GM12865 (cell line): Measurements from ENCODE around the gene CD300LD.

Experiments
- DNase-seq: peaks from one replicate; pipeline ENCODE4 v3.0.0; 2010; ENCODE audit warnings: low read depth
- H3K4me3 ChIP-seq: 2 replicates; pipeline ENCODE4 v1.5.1; 2011; ENCODE audit warnings: mild to moderate bottlenecking, low read depth, low read length, control low read depth
- CTCF ChIP-seq: IDR thresholded peaks from 2 replicates; pipeline ENCODE4 v1.5.1; 2011; ENCODE audit warnings: low read length, control low read depth, low read depth, inconsistent platforms; ENCODE audit not compliant: insufficient read depth; ENCODE audit errors: missing control alignments

Gene CD300LD

GRCh38 chr17:74619077-74619673, 27.1 kb upstream of the CD300LD start:
- DNase-seq, result no peak
- TF ChIP-seq CTCF, result no peak
- no peak overlapping the region for H3K4me3 ChIP-seq

- DNase-seq, result no peak
- H3K4me3 ChIP-seq, result no peak overlapping the region
- no peak for TF ChIP-seq CTCF
Measured at GRCh38 chr17:74618451-74618850, 26.4 kb upstream of the CD300LD start.

- TF ChIP-seq CTCF, result no peak
- H3K4me3 ChIP-seq, result no peak overlapping the region
Measured at GRCh38 chr17:74616696-74617095, 24.6 kb upstream of the CD300LD start.

GRCh38 chr17:74612046-74612445, 20.0 kb upstream of the CD300LD start:
- no peak for TF ChIP-seq CTCF
- DNase-seq, result no peak
- no peak overlapping the region for H3K4me3 ChIP-seq

More at GRCh38 chr17:74616696-74617095, 24.6 kb upstream of the CD300LD start:
- DNase-seq, result no peak

GRCh38 chr17:74610108-74610507, 18.0 kb upstream of the CD300LD start:
- TF ChIP-seq CTCF, result no peak
- peak; percentile 9 for DNase-seq

GRCh38 chr17:74608511-74608910, 16.4 kb upstream of the CD300LD start:
- TF ChIP-seq CTCF, result no peak
- H3K4me3 ChIP-seq, result no peak overlapping the region
- DNase-seq, result no peak

More at GRCh38 chr17:74610108-74610507, 18.0 kb upstream of the CD300LD start:
- no peak overlapping the region for H3K4me3 ChIP-seq

GRCh38 chr17:74607221-74607620, 15.1 kb upstream of the CD300LD start:
- no peak for TF ChIP-seq CTCF
- DNase-seq, result no peak
- H3K4me3 ChIP-seq, result no peak overlapping the region
